HG03457 (cell line): ENCODE data around the gene LCLAT1.
"Not testable (repeated sequence)": the region's sequence is repeated elsewhere in the genome, so short reads cannot be mapped to it uniquely, and the experiment has no call there.

ENCODE experiments used
- ATAC-seq: cut with Tn5 transposase; IDR thresholded peaks from one replicate; pipeline ENCODE4 v1.9.1; 2021; ENCODE audit warnings: moderate number of reproducible peaks; ENCODE audit not compliant: unreplicated experiment

The LCLAT1 gene

GRCh38 chr2:30583204-30583749 is 136.2 kb downstream of the LCLAT1 start:
- ATAC-seq, result no peak

GRCh38 chr2:30584116-30584515 is 137.1 kb downstream of the LCLAT1 start:
- ATAC-seq, result no peak

- ATAC-seq, result no peak
Observed at GRCh38 chr2:30588994-30589393, 141.9 kb downstream of the LCLAT1 start.

- ATAC-seq, result no peak
Observed at GRCh38 chr2:30590407-30590806, 143.4 kb downstream of the LCLAT1 start.

GRCh38 chr2:30591186-30591585 is 144.1 kb downstream of the LCLAT1 start:
- ATAC-seq, result no peak

- ATAC-seq, result no peak
Observed at GRCh38 chr2:30601375-30601774, 154.3 kb downstream of the LCLAT1 start.

- no peak for ATAC-seq
Observed at GRCh38 chr2:30605197-30605596, 158.2 kb downstream of the LCLAT1 start.

GRCh38 chr2:30608643-30609042 is 161.6 kb downstream of the LCLAT1 start:
- no peak for ATAC-seq

- no peak for ATAC-seq
Observed at GRCh38 chr2:30611583-30611982, 164.5 kb downstream of the LCLAT1 start.

GRCh38 chr2:30612371-30612770 is 165.3 kb downstream of the LCLAT1 start:
- no peak for ATAC-seq

GRCh38 chr2:30613001-30613400 is 166.0 kb downstream of the LCLAT1 start:
- no peak for ATAC-seq

GRCh38 chr2:30614227-30614626 is 167.2 kb downstream of the LCLAT1 start:
- ATAC-seq, result not testable (repeated sequence)

- no peak for ATAC-seq
Observed at GRCh38 chr2:30615926-30616325, 168.9 kb downstream of the LCLAT1 start.

- ATAC-seq, result no peak
Observed at GRCh38 chr2:30620102-30620501, 173.1 kb downstream of the LCLAT1 start.

- no peak for ATAC-seq
Observed at GRCh38 chr2:30621836-30622235, 174.8 kb downstream of the LCLAT1 start.

- no peak for ATAC-seq
Observed at GRCh38 chr2:30622452-30622851, 175.4 kb downstream of the LCLAT1 start.

GRCh38 chr2:30625276-30625675 is 178.2 kb downstream of the LCLAT1 start:
- no peak for ATAC-seq

- no peak for ATAC-seq
Observed at GRCh38 chr2:30625701-30626100, 178.7 kb downstream of the LCLAT1 start.

- no peak for ATAC-seq
Observed at GRCh38 chr2:30626397-30626796, 179.4 kb downstream of the LCLAT1 start.

GRCh38 chr2:30627151-30627550 is 180.1 kb downstream of the LCLAT1 start:
- ATAC-seq, result no peak

GRCh38 chr2:30628341-30628740 is 181.3 kb downstream of the LCLAT1 start:
- ATAC-seq, result no peak

- no peak for ATAC-seq
Observed at GRCh38 chr2:30629866-30630265, 182.8 kb downstream of the LCLAT1 start.

- peak; percentile 52 for ATAC-seq
Observed at GRCh38 chr2:30631051-30631671, 184.1 kb downstream of the LCLAT1 start.
